Right lobe of liver (tissue), 4 donors: ENCODE results near the gene PDPK1.

ENCODE experiments used
- CTCF ChIP-seq, 4 donors: fragments of 200-600 bp in 3 of 4; fragments of 450-650 bp in 1 of 4; IDR thresholded peaks; one replicate each; pipeline versions ENCODE4 v1.5.1 to v1.8.0; 2016 to 2022; ENCODE audit warnings: antibody characterized with exemption in 4 of 4, mild to moderate bottlenecking in 2 of 4
- POLR2A ChIP-seq: fragments of 450-650 bp; IDR thresholded peaks from one replicate; pipeline ENCODE4 v1.6.1; 2017; ENCODE audit warnings: antibody characterized with exemption, mild to moderate bottlenecking
- donor health status: DM: no; HTN: no; CAD: no.
- donor health status: DM: no; HTN: no; CAD: no.
- donor health status: DM: no; HTN: yes; CAD: no.

GRCh38 chr16:2494616-2495015, 43.2 kb upstream of the PDPK1 start:
- TF ChIP-seq POLR2A: no peak
- TF ChIP-seq CTCF (IDR thresholded peaks at IDR 0.05): no peak
